H9 (cell line): ENCODE results near the gene LEMD3. TPM values are rescaled to one million over a fixed set of nuclear protein-coding genes. Genes with fewer than 3 reads are reported as not detected.

Experiments
- DNase-seq: peaks from one replicate; pipeline ENCODE4 v3.0.0-alpha.2; 2017
- H2AFZ ChIP-seq: one replicate; pipeline ENCODE4 v1.6.1; 2013; ENCODE audit warnings: mild to moderate bottlenecking, low read length, control low read depth, moderate library complexity
- H2AK5ac ChIP-seq: 2 replicates; pipeline ENCODE4 v1.6.1; 2013; ENCODE audit warnings: low read length, control low read depth, mixed read lengths; ENCODE audit not compliant: insufficient read length
- H2BK120ac ChIP-seq: one replicate; pipeline ENCODE4 v1.6.1; 2013; ENCODE audit warnings: low read depth, mild to moderate bottlenecking, low read length, control low read depth, inconsistent platforms; ENCODE audit not compliant: poor library complexity, severe bottlenecking
- H2BK12ac ChIP-seq: 2 replicates; pipeline ENCODE4 v1.6.1; 2013; ENCODE audit warnings: low read length, control low read depth, mixed read lengths, low read depth; ENCODE audit not compliant: insufficient read length
- H2BK15ac ChIP-seq: 2 replicates; pipeline ENCODE4 v1.6.1; 2013; ENCODE audit warnings: low read depth, low read length, control low read depth
- H2BK20ac ChIP-seq: one replicate; pipeline ENCODE4 v1.6.1; 2013; ENCODE audit warnings: low read depth, mild to moderate bottlenecking, low read length, control low read depth, inconsistent platforms; ENCODE audit not compliant: poor library complexity, severe bottlenecking
- H2BK5ac ChIP-seq: 2 replicates; pipeline ENCODE4 v1.6.1; 2013; ENCODE audit warnings: low read length, control low read depth, mixed read lengths; ENCODE audit not compliant: insufficient read length
- H3K14ac ChIP-seq: 2 replicates; pipeline ENCODE4 v1.6.1; 2013; ENCODE audit warnings: low read length, control low read depth; ENCODE audit not compliant: insufficient read depth
- H3K18ac ChIP-seq: 2 replicates; pipeline ENCODE4 v1.6.1; 2013; ENCODE audit warnings: low read depth, mild to moderate bottlenecking, mixed read lengths, low read length, control low read depth; ENCODE audit not compliant: insufficient read length
- H3K23ac ChIP-seq: 2 replicates; pipeline ENCODE4 v1.6.1; 2013; ENCODE audit warnings: low read length, control low read depth, mixed read lengths, low read depth; ENCODE audit not compliant: insufficient read length
- H3K23me2 ChIP-seq: 2 replicates; pipeline ENCODE4 v1.6.1; 2013; ENCODE audit warnings: low read depth, mild to moderate bottlenecking, mixed read lengths, low read length, control low read depth; ENCODE audit not compliant: insufficient read length, poor library complexity, severe bottlenecking
- H3K27ac ChIP-seq: 2 replicates; pipeline ENCODE4 v1.5.1; 2013; ENCODE audit warnings: low read length, control low read depth, mixed read lengths, low read depth; ENCODE audit not compliant: insufficient read length
- H3K27me3 ChIP-seq: 2 replicates; pipeline ENCODE4 v1.6.1; 2013; ENCODE audit warnings: low read length, control low read depth, inconsistent platforms; ENCODE audit not compliant: insufficient read depth
- H3K4ac ChIP-seq: 2 replicates; pipeline ENCODE4 v1.6.1; 2013; ENCODE audit warnings: low read depth, mild to moderate bottlenecking, control low read depth, inconsistent platforms, low read length, moderate library complexity
- H3K4me1 ChIP-seq: 2 replicates; pipeline ENCODE4 v1.6.1; 2013; ENCODE audit warnings: low read length, control low read depth, inconsistent platforms; ENCODE audit not compliant: insufficient read depth
- H3K4me2 ChIP-seq: 2 replicates; pipeline ENCODE4 v1.6.1; 2013; ENCODE audit warnings: low read length, control low read depth, mixed read lengths; ENCODE audit not compliant: insufficient read length, insufficient read depth
- H3K56ac ChIP-seq: 2 replicates; pipeline ENCODE4 v1.6.1; 2013; ENCODE audit warnings: low read depth, mild to moderate bottlenecking, mixed read lengths, low read length, control low read depth; ENCODE audit not compliant: insufficient read length
- H3K79me1 ChIP-seq: 2 replicates; pipeline ENCODE4 v1.6.1; 2013; ENCODE audit warnings: low read depth, mild to moderate bottlenecking, moderate library complexity, low read length, control low read depth, inconsistent platforms; ENCODE audit not compliant: insufficient read depth, poor library complexity, severe bottlenecking
- H3K79me2 ChIP-seq: 2 replicates; pipeline ENCODE4 v1.6.1; 2013; ENCODE audit warnings: low read length, control low read depth, inconsistent platforms; ENCODE audit not compliant: insufficient read depth
- H3K9ac ChIP-seq: 2 replicates; pipeline ENCODE4 v1.6.1; 2013; ENCODE audit warnings: low read length, control low read depth, mixed read lengths; ENCODE audit not compliant: insufficient read length; ENCODE audit errors: extremely low read depth
- H3K9me3 ChIP-seq: one replicate; pipeline ENCODE4 v1.6.1; 2013; ENCODE audit warnings: low read depth, low read length, inconsistent platforms; ENCODE audit not compliant: control insufficient read depth
- H3T11ph ChIP-seq: one replicate; pipeline ENCODE4 v1.6.1; 2013; ENCODE audit warnings: mild to moderate bottlenecking, low read length, control low read depth, inconsistent platforms
- H4K20me1 ChIP-seq: one replicate; pipeline ENCODE4 v1.6.1; 2013; ENCODE audit not compliant: control insufficient read depth, insufficient read length, insufficient read depth
- H4K5ac ChIP-seq: 2 replicates; pipeline ENCODE4 v1.6.1; 2013; ENCODE audit warnings: low read depth, mild to moderate bottlenecking, mixed read lengths, low read length, control low read depth; ENCODE audit not compliant: insufficient read length
- H4K8ac ChIP-seq: replicated peaks from 2 replicates; pipeline ENCODE4 v1.6.1; 2013; ENCODE audit warnings: low read length, control low read depth, mixed read lengths, low read depth; ENCODE audit not compliant: insufficient read length
- H4K91ac ChIP-seq: 2 replicates; pipeline ENCODE4 v1.6.1; 2013; ENCODE audit warnings: low read depth, mild to moderate bottlenecking, moderate library complexity, mixed read lengths, low read length, control low read depth; ENCODE audit not compliant: insufficient read length
- H3K27ac Mint-ChIP-seq, 3 experiments: 2 replicates in 2 of 3; 3 replicates in 1 of 3; pipeline ENCODE4 v1.8.0; 2020 to 2021; ENCODE audit warnings: mixed read lengths in 3 of 3, mild to moderate bottlenecking in 1 of 3, moderate library complexity in 1 of 3
- H3K27me3 Mint-ChIP-seq: 2 replicates; pipeline ENCODE4 v1.8.0; 2021; ENCODE audit warnings: low read depth, mild to moderate bottlenecking, moderate library complexity, mixed read lengths
- H3K36me3 Mint-ChIP-seq, 3 experiments: 2 replicates in 2 of 3; 3 replicates in 1 of 3; pipeline ENCODE4 v1.8.0; 2020 to 2021; ENCODE audit warnings: low read depth in 3 of 3, mixed read lengths in 3 of 3; ENCODE audit not compliant: insufficient read depth in 1 of 3
- H3K4me1 Mint-ChIP-seq, 2 experiments: 2 replicates each; pipeline ENCODE4 v1.8.0; 2020; ENCODE audit warnings: mixed read lengths in 2 of 2
- H3K4me3 Mint-ChIP-seq, 2 experiments: 2 replicates in 1 of 2; 3 replicates in 1 of 2; pipeline ENCODE4 v1.8.0; 2020 to 2021; ENCODE audit warnings: mild to moderate bottlenecking in 2 of 2, mixed read lengths in 2 of 2, moderate library complexity in 1 of 2
- H3K9me3 Mint-ChIP-seq, 2 experiments: 2 replicates in 1 of 2; 3 replicates in 1 of 2; pipeline ENCODE4 v1.8.0; 2020; ENCODE audit warnings: mild to moderate bottlenecking in 2 of 2, mixed read lengths in 2 of 2, moderate library complexity in 1 of 2
- CTCF ChIP-seq: fragments of 200-600 bp; sonication (generic); conservative IDR thresholded peaks from 3 replicates; pipeline ENCODE4 v1.8.0; 2021; ENCODE audit warnings: antibody characterized with exemption, mild to moderate bottlenecking
- WGBS: extraction: QIAGEN DNeasy Blood & Tissue Kit; methylation state at CpG from one replicate; pipeline ENCODE4 v1.1.7; 2013; ENCODE audit warnings: missing lambda C conversion rate, low lambda C conversion rate, mixed read lengths; ENCODE audit not compliant: insufficient read length; ENCODE audit errors: extremely low coverage; 5-methylcytosine and 5-hydroxymethylcytosine counted together
- total RNA-seq: library from RNA; stranded (reverse); gene quantifications from 2 replicates; pipeline ENCODE4 v1.2.1, GENCODE V29; 2021

Gene LEMD3
- total RNA-seq, 1 experiment from 2014 or later = 38.1 TPM

- Histone ChIP-seq H4K91ac (no peak overlapping the region), H3K18ac (no peak overlapping the region), H3K9me3 (no peaks in the 10 kb centered on the region), H3K4ac (no peak overlapping the region), H3K56ac (no peak overlapping the region), H3K27me3 (no peaks in the 10 kb centered on the region), H2BK120ac (no peak overlapping the region), H3K27ac (no peak overlapping the region), H2BK20ac (no peak overlapping the region), H2AFZ (no peak overlapping the region), H3K23me2 (no peaks in the 10 kb centered on the region), H2BK15ac (no peak overlapping the region), H3K4me2 (no peak overlapping the region), H2BK5ac (no peak overlapping the region), H4K8ac (no peak overlapping the region), H3T11ph (no peak overlapping the region), H4K5ac (no peak overlapping the region), H3K79me2 (no peaks in the 10 kb centered on the region), H3K23ac (no peak overlapping the region), H4K20me1 (no peaks in the 10 kb centered on the region), H2AK5ac (no peak overlapping the region), H2BK12ac (no peak overlapping the region), H3K79me1 (no peaks in the 10 kb centered on the region), H3K4me1 (no peaks in the 10 kb centered on the region), H3K14ac (no peak overlapping the region), H3K9ac (no peak overlapping the region)
- no peak for TF ChIP-seq CTCF
- no CpG with 5 or more reads among the region's 2 CpGs for WGBS
- Mint-ChIP-seq H3K9me3 (no peaks in the 10 kb centered on the region), H3K4me3 (no peak overlapping the region), H3K36me3 (no peaks in the 10 kb centered on the region), H3K27me3 (no peaks in the 10 kb centered on the region), H3K27ac (no peak overlapping the region), H3K4me1 (no peaks in the 10 kb centered on the region)
- DNase-seq = no peak
These were observed 122.9 kb downstream of the LEMD3 start for GRCh38 chr12:65292241-65292640.
